A673 (cell line): ENCODE data around the gene ATG16L2. TPM values are rescaled to one million over a fixed set of nuclear protein-coding genes. Genes with fewer than 3 reads are reported as not detected.
A peak's percentile ranks its signal among the peaks of the same experiment; 100 is the strongest.

Experiments used
- BruUV-seq: library from RNA; stranded (reverse); fragments of 400-500 nt; replicated peaks from 2 replicates; lab custom pipeline; 2021; lab: Mats Ljungman, UMichigan
- CTCF ChIA-PET: fragments of 300-600 bp; sonication (Branson Sonifier 250); formaldehyde crosslinking; loops from one replicate; lab custom pipeline; 2022; ENCODE audit warnings: antibody characterized with exemption; lab: Charles Lee
- POLR2A ChIA-PET: fragments of 300-600 bp; sonication (Branson Sonifier 250); formaldehyde crosslinking; loops from one replicate; lab custom pipeline; 2022; ENCODE audit warnings: antibody characterized with exemption; ENCODE audit not compliant: low non-redundant PET; lab: Charles Lee
- DNase-seq: peaks from one replicate; pipeline ENCODE4 v3.0.0-alpha.2; 2015; ENCODE audit warnings: low spot score
- H3K27ac ChIP-seq: fragments of 200-600 bp; sonication (generic); 2 replicates; pipeline ENCODE4 v1.5.1; 2016; ENCODE audit warnings: mixed run types, low read depth, mild to moderate bottlenecking, mixed read lengths, antibody characterized with exemption, low read length; ENCODE audit not compliant: poor library complexity, severe bottlenecking
- H3K27me3 ChIP-seq: fragments of 200-600 bp; sonication (generic); replicated peaks from 2 replicates; pipeline ENCODE4 v1.6.1; 2017; ENCODE audit warnings: mixed run types, low read depth, mild to moderate bottlenecking, mixed read lengths, antibody characterized with exemption, low read length; ENCODE audit not compliant: insufficient read depth, poor library complexity
- H3K36me3 ChIP-seq: fragments of 200-600 bp; sonication (generic); 2 replicates; pipeline ENCODE4 v1.6.1; 2016; ENCODE audit warnings: mixed run types, mild to moderate bottlenecking, mixed read lengths, antibody characterized with exemption, low read length; ENCODE audit not compliant: insufficient read depth, poor library complexity, severe bottlenecking
- H3K4me1 ChIP-seq: fragments of 200-600 bp; sonication (generic); 2 replicates; pipeline ENCODE4 v1.6.1; 2017; ENCODE audit warnings: mixed run types, mild to moderate bottlenecking, mixed read lengths, antibody characterized with exemption, low read length; ENCODE audit not compliant: insufficient read depth, poor library complexity, severe bottlenecking
- H3K4me3 ChIP-seq: fragments of 200-600 bp; sonication (generic); 2 replicates; pipeline ENCODE4 v1.5.1; 2016; ENCODE audit warnings: low read depth, mixed run types, mild to moderate bottlenecking, mixed read lengths, low read length; ENCODE audit not compliant: poor library complexity, severe bottlenecking
- H3K9me3 ChIP-seq: fragments of 200-600 bp; sonication (generic); 2 replicates; pipeline ENCODE4 v1.6.1; 2016; ENCODE audit warnings: mixed run types, low read depth, mild to moderate bottlenecking, mixed read lengths, antibody characterized with exemption, low read length; ENCODE audit not compliant: poor library complexity, severe bottlenecking
- CTCF ChIP-seq: fragments of 300-800, 200-600 bp; sonication (generic); conservative IDR thresholded peaks from 2 replicates; pipeline ENCODE4 v1.5.1; 2017; ENCODE audit warnings: low read depth, mild to moderate bottlenecking, antibody characterized with exemption, low read length, moderate library complexity, mixed read lengths
- EZH2 ChIP-seq: fragments of 200-600 bp; sonication (generic); IDR thresholded peaks from 2 replicates; pipeline ENCODE4 v1.6.1; 2017; ENCODE audit warnings: borderline replicate concordance, low read depth, mild to moderate bottlenecking, mixed read lengths, antibody characterized with exemption, low read length; ENCODE audit not compliant: poor library complexity, severe bottlenecking
- intact Hi-C: fragments of 100-400 bp; cut with micrococcal nuclease; formaldehyde crosslinking; loops from one replicate; pipeline ENCODE4 v1.10.0; 2022; ENCODE audit not compliant: unreplicated experiment
- total RNA-seq: library from RNA; stranded (reverse); gene quantifications from 2 replicates; pipeline ENCODE4 v1.2.3, GENCODE V29; 2021

ATG16L2 gene
- total RNA-seq, 1 experiment from 2014 or later, result 8.6 TPM

- H3K27ac ChIP-seq, result peak overlapping the region; percentile 12
- no peak overlapping the region for H3K4me3 ChIP-seq
- H3K27me3 ChIP-seq, result no peaks in the 10 kb centered on the region
- TF ChIP-seq CTCF (no peak), EZH2 (no peak)
- CTCF ChIA-PET, result interaction anchor here (0.6 to 2.6 kb wide), 4 partner anchors 10 to 309 kb away, joined by 3 to 21 read pairs (median 7); no protein-coding TSS in a partner anchor
- no peaks in the 10 kb centered on the region for H3K36me3 ChIP-seq
- H3K9me3 ChIP-seq, result no peaks in the 10 kb centered on the region
- POLR2A ChIA-PET, result interaction anchor here (0.6 kb wide), 1 partner anchor 66 kb away, joined by 3 read pairs; no protein-coding TSS in a partner anchor
- BruUV-seq, result no TSS peak
- no peak for DNase-seq
- H3K4me1 ChIP-seq, result peaks cover 12% of the 10 kb centered on the region
- intact Hi-C loops, result loop anchor here (1.0 kb wide), 1 partner anchor 67 kb away; no protein-coding TSS in a partner anchor
These were observed 21.7 kb upstream of the ATG16L2 start for GRCh38 chr11:72792437-72793021.

DNA sequence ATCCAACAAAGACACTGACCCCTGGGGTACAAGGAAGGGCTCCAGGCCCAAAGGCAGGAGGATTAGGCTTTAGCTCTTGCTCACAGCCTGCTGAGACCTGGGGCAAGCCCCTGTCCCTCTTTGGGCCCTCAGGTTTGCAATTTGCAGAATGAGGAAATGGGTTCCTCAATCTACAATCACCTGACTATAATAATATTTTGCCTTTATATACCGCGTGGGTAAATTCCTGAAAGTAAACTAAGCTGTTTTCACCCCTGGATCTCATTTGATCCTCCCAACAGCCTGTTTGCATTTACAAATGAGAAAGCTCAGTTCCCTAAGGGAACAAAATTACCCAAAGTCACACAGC lies 21.2 kb upstream of the ATG16L2 start:
- Histone ChIP-seq H3K36me3 (no peaks in the 10 kb centered on the region), H3K4me3 (peak overlapping the region; percentile 60), H3K9me3 (no peaks in the 10 kb centered on the region), H3K27me3 (no peaks in the 10 kb centered on the region), H3K27ac (peak overlapping the region; percentile 12), H3K4me1 (peaks cover 12% of the 10 kb centered on the region)
- ChIA-PET CTCF (interaction anchor here (0.6 to 2.6 kb wide), 5 partner anchors 10 to 71 kb away, joined by 3 to 21 read pairs (median 6); no protein-coding TSS in a partner anchor), POLR2A (no interaction called here)
- no peak for TF ChIP-seq CTCF
- TF ChIP-seq EZH2, result no peak
- no peak for DNase-seq
- intact Hi-C loops, result loop anchor here (1.0 kb wide), 1 partner anchor 68 kb away; no protein-coding TSS in a partner anchor
- TSS peak; percentile 91 for BruUV-seq

DNA sequence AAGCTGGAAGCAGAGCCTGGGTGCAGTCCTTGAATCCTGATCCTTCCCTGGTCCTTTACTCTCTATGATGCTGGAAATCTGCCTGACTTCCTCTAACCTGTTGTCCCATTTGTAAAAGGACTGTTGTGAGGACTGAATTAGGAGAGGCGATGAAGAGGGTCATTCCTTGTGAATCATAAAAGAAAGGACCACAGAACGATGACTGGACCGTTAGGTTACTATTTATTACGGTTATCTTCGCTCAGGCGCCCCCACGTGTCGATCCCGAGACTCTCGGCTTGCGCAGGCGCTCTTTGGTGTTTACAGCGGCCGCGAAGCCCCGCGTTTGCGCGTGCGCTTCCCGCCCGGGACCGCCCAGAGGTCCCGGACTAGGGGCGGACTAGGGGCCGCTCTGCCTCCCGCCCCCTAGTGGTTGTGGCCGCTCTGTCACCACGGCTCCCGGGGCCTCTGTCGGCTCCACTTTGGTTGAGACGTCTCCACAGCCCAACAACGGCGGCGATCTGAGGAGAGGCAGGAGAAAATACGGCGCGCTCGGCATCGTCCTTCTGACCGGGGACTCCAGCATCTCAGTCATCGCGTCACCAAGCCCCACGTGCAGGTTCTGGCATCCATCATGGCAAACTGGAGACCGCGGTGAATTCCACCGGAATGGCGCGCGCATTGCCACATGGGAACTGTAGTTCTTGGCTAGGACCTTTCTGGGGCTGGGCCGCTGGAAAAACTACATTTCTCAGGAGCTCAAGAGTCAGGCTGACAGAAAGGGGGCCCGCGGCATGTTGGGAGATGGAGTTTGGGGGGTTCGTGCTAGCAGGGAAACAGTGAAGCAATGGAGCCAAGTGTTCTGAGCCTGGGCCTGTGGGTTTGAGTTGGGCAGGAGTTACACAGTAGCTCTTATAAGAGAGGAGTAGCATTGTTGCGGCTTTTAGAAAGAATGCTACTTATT lies 20.5 kb upstream of the ATG16L2 start, which contains the start of gene STARD10:
TSS of gene STARD10 (minus strand) at position 623 of the 943 bp plus-strand sequence. CDS start 12,866 bp downstream, outside the sequence.
- Histone ChIP-seq H3K4me1 (peaks cover 12% of the 10 kb centered on the region), H3K27me3 (no peaks in the 10 kb centered on the region), H3K4me3 (peak within 1 kb of the TSS; percentile 60), H3K27ac (peak within 1 kb of the TSS; percentile 65), H3K36me3 (no peaks in the 10 kb centered on the region), H3K9me3 (no peaks in the 10 kb centered on the region)
- CTCF ChIA-PET, result interaction anchor here (0.6 to 2.6 kb wide), 8 partner anchors 9 to 1193 kb away, joined by 3 to 21 read pairs (median 5); no protein-coding TSS in a partner anchor
- POLR2A ChIA-PET, result interaction anchor here (0.7 kb wide), 1 partner anchor 9 kb away, joined by 4 read pairs; no protein-coding TSS in a partner anchor
- peak; percentile 98 for DNase-seq
- TF ChIP-seq CTCF, result peak; percentile 100
- no peak for TF ChIP-seq EZH2
- TSS peak; percentile 92 for BruUV-seq
- intact Hi-C loops, result loop anchor here (1.0 kb wide), 1 partner anchor 68 kb away; no protein-coding TSS in a partner anchor
